ENCODE measurements around the gene IPO5.

- TF ChIP-seq CTCF (IDR thresholded peaks at IDR 0.05) (no peak), POLR2A (IDR thresholded peaks at IDR 0.05) (no peak)
Observed at GRCh38 chr13:98050041-98050466, 96.6 kb downstream of the IPO5 start.
